ENCODE measurements around the gene KCNMA1.

The KCNMA1 gene

GRCh38 chr10:77030974-77031373, 606.6 kb downstream of the KCNMA1 start:
- DNase-seq (ENCODE audit: low read depth), result no peak
- no peak overlapping the region for H3K4me3 ChIP-seq (ENCODE audit: low read depth, low read length)
- no peak for TF ChIP-seq MYC (IDR thresholded peaks at IDR 0.05; ENCODE audit: low read depth, low read length)
- no peak for TF ChIP-seq POLR2A (IDR thresholded peaks at IDR 0.05; ENCODE audit: extremely low read depth, insufficient read length)
- TF ChIP-seq CTCF (IDR thresholded peaks at IDR 0.05; ENCODE audit: low read depth, low read length), result no peak
- no peak for TF ChIP-seq MAX (IDR thresholded peaks at IDR 0.05; ENCODE audit: low read depth, low read length)

- DNase-seq (ENCODE audit: low read depth), result no peak
- TF ChIP-seq MAX (IDR thresholded peaks at IDR 0.05; ENCODE audit: low read depth, low read length) (no peak), MYC (IDR thresholded peaks at IDR 0.05; ENCODE audit: low read depth, low read length) (no peak), CTCF (IDR thresholded peaks at IDR 0.05; ENCODE audit: low read depth, low read length) (no peak), POLR2A (IDR thresholded peaks at IDR 0.05; ENCODE audit: extremely low read depth, insufficient read length) (no peak)
- no peak overlapping the region for H3K4me3 ChIP-seq (ENCODE audit: low read depth, low read length)
These were observed 607.6 kb downstream of the KCNMA1 start for GRCh38 chr10:77029777-77030717.

GRCh38 chr10:77028042-77028441, 609.6 kb downstream of the KCNMA1 start:
- no peak for DNase-seq (ENCODE audit: low read depth)
- TF ChIP-seq MAX (IDR thresholded peaks at IDR 0.05; ENCODE audit: low read depth, low read length) (no peak), MYC (IDR thresholded peaks at IDR 0.05; ENCODE audit: low read depth, low read length) (no peak), POLR2A (IDR thresholded peaks at IDR 0.05; ENCODE audit: extremely low read depth, insufficient read length) (no peak), CTCF (IDR thresholded peaks at IDR 0.05; ENCODE audit: low read depth, low read length) (no peak)
- no peak overlapping the region for H3K4me3 ChIP-seq (ENCODE audit: low read depth, low read length)

GRCh38 chr10:77027576-77027975, 610.0 kb downstream of the KCNMA1 start:
- TF ChIP-seq MYC (IDR thresholded peaks at IDR 0.05; ENCODE audit: low read depth, low read length) (no peak), POLR2A (IDR thresholded peaks at IDR 0.05; ENCODE audit: extremely low read depth, insufficient read length) (no peak), CTCF (IDR thresholded peaks at IDR 0.05; ENCODE audit: low read depth, low read length) (no peak), MAX (IDR thresholded peaks at IDR 0.05; ENCODE audit: low read depth, low read length) (no peak)
- no peak overlapping the region for H3K4me3 ChIP-seq (ENCODE audit: low read depth, low read length)
- peak; percentile 22 for DNase-seq (ENCODE audit: low read depth)

- H3K4me3 ChIP-seq (ENCODE audit: low read depth, low read length), result no peak overlapping the region
- DNase-seq (ENCODE audit: low read depth), result no peak
- no peak for TF ChIP-seq MAX (IDR thresholded peaks at IDR 0.05; ENCODE audit: low read depth, low read length)
- no peak for TF ChIP-seq MYC (IDR thresholded peaks at IDR 0.05; ENCODE audit: low read depth, low read length)
- no peak for TF ChIP-seq POLR2A (IDR thresholded peaks at IDR 0.05; ENCODE audit: extremely low read depth, insufficient read length)
- no peak for TF ChIP-seq CTCF (IDR thresholded peaks at IDR 0.05; ENCODE audit: low read depth, low read length)
These were observed 610.5 kb downstream of the KCNMA1 start for GRCh38 chr10:77027141-77027540.

Data from NB4 (cell line).